OCI-LY1 (cell line): ENCODE results near the gene PIM3.
A peak's percentile ranks its signal among the peaks of the same experiment; 100 is the strongest.
"Not testable (repeated sequence)": the region's sequence is repeated elsewhere in the genome, so short reads cannot be mapped to it uniquely, and the experiment has no call there.

Source experiments
- H2AFZ ChIP-seq: fragments of 200-600 bp; sonication (generic), shearing (Covaris generic); 2 replicates; pipeline ENCODE4 v1.6.0; 2014; ENCODE audit warnings: antibody characterized with exemption, mild to moderate bottlenecking, low read length
- H3F3A ChIP-seq: fragments of 200-600 bp; sonication (generic), shearing (Covaris generic); 2 replicates; pipeline ENCODE4 v1.6.0; 2014; ENCODE audit warnings: mild to moderate bottlenecking, antibody characterized with exemption, low read length, moderate library complexity; ENCODE audit not compliant: insufficient read depth
- H3K27ac ChIP-seq: fragments of 200-600 bp; sonication (generic); 2 replicates; pipeline ENCODE4 v1.5.1; 2014; ENCODE audit warnings: low read length, mixed run types, mild to moderate bottlenecking, low read depth; ENCODE audit not compliant: poor library complexity, severe bottlenecking
- H3K27me3 ChIP-seq: fragments of 200-600 bp; sonication (generic); 2 replicates; pipeline ENCODE4 v1.6.0; 2014; ENCODE audit warnings: antibody characterized with exemption, mild to moderate bottlenecking, low read length, moderate library complexity; ENCODE audit not compliant: insufficient read depth
- H3K36me3 ChIP-seq: fragments of 200-600 bp; sonication (generic); 2 replicates; pipeline ENCODE4 v1.6.1; 2014; ENCODE audit warnings: mild to moderate bottlenecking, antibody characterized with exemption, low read length, moderate library complexity, mixed read lengths; ENCODE audit not compliant: insufficient read depth
- H3K4me1 ChIP-seq: fragments of 200-600 bp; sonication (generic); 2 replicates; pipeline ENCODE4 v1.5.1; 2014; ENCODE audit warnings: mild to moderate bottlenecking, low read length, moderate library complexity; ENCODE audit not compliant: insufficient read depth, severe bottlenecking
- H3K4me2 ChIP-seq: fragments of 200-600 bp; sonication (generic), shearing (Covaris generic); 2 replicates; pipeline ENCODE4 v1.6.1; 2014; ENCODE audit warnings: low read length
- H3K4me3 ChIP-seq: fragments of 200-600 bp; sonication (generic); 2 replicates; pipeline ENCODE4 v1.5.1; 2014; ENCODE audit warnings: low read length, low read depth, mild to moderate bottlenecking, mixed read lengths; ENCODE audit not compliant: poor library complexity, severe bottlenecking
- H3K79me2 ChIP-seq: fragments of 200-600 bp; shearing (Covaris generic); 2 replicates; pipeline ENCODE4 v1.6.1; 2016; ENCODE audit warnings: mixed run types, low read length, mixed read lengths; ENCODE audit not compliant: insufficient read depth
- H3K9ac ChIP-seq: fragments of 200-600 bp; sonication (generic), shearing (Covaris generic); 2 replicates; pipeline ENCODE4 v1.6.1; 2014; ENCODE audit warnings: mild to moderate bottlenecking, low read length, mixed read lengths
- H3K9me2 ChIP-seq: fragments of 200-600 bp; sonication (generic), shearing (Covaris generic); 2 replicates; pipeline ENCODE4 v1.6.1; 2014; ENCODE audit warnings: low read depth, mild to moderate bottlenecking, low read length, mixed read lengths
- H3K9me3 ChIP-seq: fragments of 200-600 bp; shearing (Covaris generic); 2 replicates; pipeline ENCODE4 v1.6.1; 2014; ENCODE audit warnings: low read length, mixed read lengths
- H4K20me1 ChIP-seq: fragments of 200-600 bp; sonication (generic), shearing (Covaris generic); 2 replicates; pipeline ENCODE4 v1.6.0; 2016; ENCODE audit warnings: mild to moderate bottlenecking, low read length; ENCODE audit not compliant: insufficient read depth
- EZH2 ChIP-seq: fragments of 200-600 bp; sonication (generic), shearing (Covaris generic); IDR thresholded peaks from 2 replicates; pipeline ENCODE4 v1.8.0; 2017; ENCODE audit warnings: borderline replicate concordance, mixed run types, mild to moderate bottlenecking, antibody characterized with exemption, low read length, moderate library complexity, mixed read lengths
- TF ChIP-seq, protein P1 (sequence below): fragments of 200-600 bp; sonication (generic), shearing (Covaris generic); IDR thresholded peaks from 2 replicates; pipeline ENCODE4 v1.5.1; 2017; ENCODE audit warnings: mild to moderate bottlenecking, antibody characterized with exemption, low read length, moderate library complexity, mixed read lengths

Gene PIM3

GRCh38 chr22:49977578-49977977 is 17.0 kb downstream of the PIM3 start:
- Histone ChIP-seq H3K4me2 (no peak overlapping the region), H3K79me2 (no peaks in the 10 kb centered on the region), H2AFZ (no peak overlapping the region), H3F3A (no peaks in the 10 kb centered on the region; the same call in 1 of the 2 replicates), H3K9me3 (peaks cover 6% of the 10 kb centered on the region; the same call in 1 of the 2 replicates), H3K36me3 (no peaks in the 10 kb centered on the region; the same call in 1 of the 2 replicates), H3K27ac (no peak overlapping the region), H4K20me1 (no peaks in the 10 kb centered on the region), H3K4me3 (no peak overlapping the region), H3K9me2 (no peaks in the 10 kb centered on the region), H3K4me1 (peaks cover 15% of the 10 kb centered on the region), H3K27me3 (no peaks in the 10 kb centered on the region), H3K9ac (no peak overlapping the region)
- TF ChIP-seq EZH2: no peak
- TF ChIP-seq, protein P1, sequence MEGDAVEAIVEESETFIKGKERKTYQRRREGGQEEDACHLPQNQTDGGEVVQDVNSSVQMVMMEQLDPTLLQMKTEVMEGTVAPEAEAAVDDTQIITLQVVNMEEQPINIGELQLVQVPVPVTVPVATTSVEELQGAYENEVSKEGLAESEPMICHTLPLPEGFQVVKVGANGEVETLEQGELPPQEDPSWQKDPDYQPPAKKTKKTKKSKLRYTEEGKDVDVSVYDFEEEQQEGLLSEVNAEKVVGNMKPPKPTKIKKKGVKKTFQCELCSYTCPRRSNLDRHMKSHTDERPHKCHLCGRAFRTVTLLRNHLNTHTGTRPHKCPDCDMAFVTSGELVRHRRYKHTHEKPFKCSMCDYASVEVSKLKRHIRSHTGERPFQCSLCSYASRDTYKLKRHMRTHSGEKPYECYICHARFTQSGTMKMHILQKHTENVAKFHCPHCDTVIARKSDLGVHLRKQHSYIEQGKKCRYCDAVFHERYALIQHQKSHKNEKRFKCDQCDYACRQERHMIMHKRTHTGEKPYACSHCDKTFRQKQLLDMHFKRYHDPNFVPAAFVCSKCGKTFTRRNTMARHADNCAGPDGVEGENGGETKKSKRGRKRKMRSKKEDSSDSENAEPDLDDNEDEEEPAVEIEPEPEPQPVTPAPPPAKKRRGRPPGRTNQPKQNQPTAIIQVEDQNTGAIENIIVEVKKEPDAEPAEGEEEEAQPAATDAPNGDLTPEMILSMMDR: no peak

GRCh38 chr22:49979587-49980264 is 19.2 kb downstream of the PIM3 start:
- no peaks in the 10 kb centered on the region for H3K79me2 ChIP-seq
- H3K27me3 ChIP-seq: 0 out of 2 replicates have a peak, but pooled peaks cover 4% of the 10 kb centered on the region
- H3F3A ChIP-seq: no peaks in the 10 kb centered on the region; the same call in 1 of the 2 replicates
- no peak overlapping the region for H3K4me3 ChIP-seq
- H3K36me3 ChIP-seq: no peaks in the 10 kb centered on the region; the same call in 1 of the 2 replicates
- peaks cover 15% of the 10 kb centered on the region for H3K4me1 ChIP-seq
- no peak overlapping the region for H3K27ac ChIP-seq
- no peaks in the 10 kb centered on the region for H4K20me1 ChIP-seq
- H3K9me3 ChIP-seq: peaks cover 6% of the 10 kb centered on the region; the same call in 1 of the 2 replicates
- H3K9me2 ChIP-seq: no peaks in the 10 kb centered on the region
- H3K4me2 ChIP-seq: no peak overlapping the region
- no peak overlapping the region for H2AFZ ChIP-seq
- no peak overlapping the region for H3K9ac ChIP-seq
- TF ChIP-seq, protein P1: peak; percentile 57; the same call in 1 of the 2 replicates
- no peak for TF ChIP-seq EZH2

- not testable (repeated sequence) for H3K9me2 ChIP-seq, H3K4me1 ChIP-seq, H3K79me2 ChIP-seq, H3F3A ChIP-seq, H4K20me1 ChIP-seq, H3K27ac ChIP-seq, H3K4me3 ChIP-seq, H3K4me2 ChIP-seq, H2AFZ ChIP-seq, H3K9ac ChIP-seq, H3K36me3 ChIP-seq
- H3K9me3 ChIP-seq: peaks cover 18% of the 10 kb centered on the region; the same call in 1 of the 2 replicates
- H3K27me3 ChIP-seq: peaks cover 11% of the 10 kb centered on the region; the same call in 1 of the 2 replicates
These were observed 21.2 kb downstream of the PIM3 start for GRCh38 chr22:49981799-49982198.
